Activated gamma-delta T cell treated with Interleukin-2 at 50 U/mL for 16 hours (primary cell): Measurements from ENCODE around the gene ZMYND10.
"Not testable (repeated sequence)": the region's sequence is repeated elsewhere in the genome, so short reads cannot be mapped to it uniquely, and the experiment has no call there.

Experiments used
- DNase-seq: peaks from one replicate; pipeline ENCODE4 v3.0.0-alpha.2; 2020

ZMYND10 gene

GRCh38 chr3:50324351-50325112 is 21.0 kb downstream of the ZMYND10 start:
- DNase-seq: peak; percentile 61

GRCh38 chr3:50323614-50324199 is 21.8 kb downstream of the ZMYND10 start:
- DNase-seq: no peak

- no peak for DNase-seq
These were observed 22.4 kb downstream of the ZMYND10 start for GRCh38 chr3:50323092-50323600.

GRCh38 chr3:50322386-50323091 is 23.0 kb downstream of the ZMYND10 start, which contains the start of gene HYAL2:
HYAL2 (minus strand) TSS chr3:50322745; CDS start chr3:50320489, 2,256 bp downstream.
- DNase-seq: no peak

GRCh38 chr3:50322115-50322385 is 23.5 kb downstream of the ZMYND10 start:
- DNase-seq: no peak

GRCh38 chr3:50321336-50322114 is 24.0 kb downstream of the ZMYND10 start:
- DNase-seq: peak; percentile 74

GRCh38 chr3:50320853-50321335 is 24.6 kb downstream of the ZMYND10 start:
- peak; percentile 44 for DNase-seq

- DNase-seq: no peak
These were observed 25.5 kb downstream of the ZMYND10 start for GRCh38 chr3:50319894-50320625.

- DNase-seq: no peak
These were observed 26.2 kb downstream of the ZMYND10 start for GRCh38 chr3:50319181-50319893.

GRCh38 chr3:50318615-50319014 is 26.9 kb downstream of the ZMYND10 start:
- DNase-seq: no peak

GRCh38 chr3:50318163-50318562 is 27.4 kb downstream of the ZMYND10 start:
- no peak for DNase-seq

GRCh38 chr3:50317300-50317699 is 28.2 kb downstream of the ZMYND10 start:
- DNase-seq: no peak

GRCh38 chr3:50316657-50317242 is 28.8 kb downstream of the ZMYND10 start:
- peak; percentile 78 for DNase-seq

GRCh38 chr3:50314816-50315215 is 30.7 kb downstream of the ZMYND10 start:
- no peak for DNase-seq

GRCh38 chr3:50314342-50314741 is 31.2 kb downstream of the ZMYND10 start:
- DNase-seq: no peak

GRCh38 chr3:50312041-50312440 is 33.5 kb downstream of the ZMYND10 start:
- not testable (repeated sequence) for DNase-seq

GRCh38 chr3:50304601-50305000 is 40.9 kb downstream of the ZMYND10 start:
- no peak for DNase-seq

GRCh38 chr3:50303013-50303815 is 42.3 kb downstream of the ZMYND10 start, which contains the start of gene HYAL1:
HYAL1 (minus strand) TSS chr3:50303574; CDS start chr3:50302956, 618 bp downstream.
- no peak for DNase-seq

- DNase-seq: no peak
These were observed 43.2 kb downstream of the ZMYND10 start for GRCh38 chr3:50302095-50303012.
